Nephron (organoid): Measurements from ENCODE around the gene NTRK3.

Experiments
- H3K27ac Mint-ChIP-seq, 3 experiments: 2 replicates each; pipeline ENCODE4 v1.8.0; 2020; ENCODE audit warnings: mixed read lengths in 3 of 3, mild to moderate bottlenecking in 2 of 3, moderate library complexity in 1 of 3
- H3K27me3 Mint-ChIP-seq: 2 replicates; pipeline ENCODE4 v1.8.0; 2021; ENCODE audit warnings: low read depth, mild to moderate bottlenecking, moderate library complexity, mixed read lengths
- H3K36me3 Mint-ChIP-seq: 2 replicates; pipeline ENCODE4 v1.8.0; 2020; ENCODE audit warnings: low read depth, mixed read lengths
- H3K4me1 Mint-ChIP-seq: 2 replicates; pipeline ENCODE4 v1.8.0; 2020; ENCODE audit warnings: mixed read lengths
- H3K4me3 Mint-ChIP-seq, 3 experiments: 2 replicates each; pipeline ENCODE4 v1.8.0; 2020; ENCODE audit warnings: mild to moderate bottlenecking in 3 of 3, mixed read lengths in 3 of 3, moderate library complexity in 2 of 3
- H3K9me3 Mint-ChIP-seq: 2 replicates; pipeline ENCODE4 v1.8.0; 2020; ENCODE audit warnings: mixed read lengths
- TF ChIP-seq, protein P1 (sequence below), 3 experiments: fragments of 200-600 bp; sonication (generic); IDR thresholded peaks; one replicate each; pipeline ENCODE4 v1.5.0; 2021; ENCODE audit warnings: antibody characterized with exemption in 3 of 3; ENCODE audit not compliant: unreplicated experiment in 3 of 3

The NTRK3 gene

DNA sequence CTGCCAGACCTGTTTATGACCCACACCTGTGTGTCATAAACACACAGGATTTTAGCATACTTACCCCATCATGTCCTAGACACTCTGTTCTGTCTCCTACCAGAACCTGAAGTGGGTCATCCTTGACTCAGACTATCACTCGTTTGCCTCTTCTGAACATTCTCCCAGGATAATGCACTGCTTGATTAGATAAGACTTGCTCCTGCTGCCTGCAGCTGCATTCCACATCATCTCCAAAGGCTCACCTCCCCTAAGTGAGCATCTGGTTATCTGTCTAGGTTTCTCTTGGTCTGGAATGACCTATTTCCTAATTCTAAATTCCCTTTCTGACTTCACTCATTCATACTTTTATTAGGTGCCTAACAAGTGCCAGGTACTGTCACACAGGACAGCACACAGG is 332.1 kb downstream of the NTRK3 start:
- Mint-ChIP-seq H3K27ac (no peak overlapping the region), H3K36me3 (no peaks in the 10 kb centered on the region), H3K9me3 (no peaks in the 10 kb centered on the region), H3K27me3 (peaks cover 23% of the 10 kb centered on the region), H3K4me1 (no peaks in the 10 kb centered on the region), H3K4me3 (no peak overlapping the region)
- TF ChIP-seq, protein P1, sequence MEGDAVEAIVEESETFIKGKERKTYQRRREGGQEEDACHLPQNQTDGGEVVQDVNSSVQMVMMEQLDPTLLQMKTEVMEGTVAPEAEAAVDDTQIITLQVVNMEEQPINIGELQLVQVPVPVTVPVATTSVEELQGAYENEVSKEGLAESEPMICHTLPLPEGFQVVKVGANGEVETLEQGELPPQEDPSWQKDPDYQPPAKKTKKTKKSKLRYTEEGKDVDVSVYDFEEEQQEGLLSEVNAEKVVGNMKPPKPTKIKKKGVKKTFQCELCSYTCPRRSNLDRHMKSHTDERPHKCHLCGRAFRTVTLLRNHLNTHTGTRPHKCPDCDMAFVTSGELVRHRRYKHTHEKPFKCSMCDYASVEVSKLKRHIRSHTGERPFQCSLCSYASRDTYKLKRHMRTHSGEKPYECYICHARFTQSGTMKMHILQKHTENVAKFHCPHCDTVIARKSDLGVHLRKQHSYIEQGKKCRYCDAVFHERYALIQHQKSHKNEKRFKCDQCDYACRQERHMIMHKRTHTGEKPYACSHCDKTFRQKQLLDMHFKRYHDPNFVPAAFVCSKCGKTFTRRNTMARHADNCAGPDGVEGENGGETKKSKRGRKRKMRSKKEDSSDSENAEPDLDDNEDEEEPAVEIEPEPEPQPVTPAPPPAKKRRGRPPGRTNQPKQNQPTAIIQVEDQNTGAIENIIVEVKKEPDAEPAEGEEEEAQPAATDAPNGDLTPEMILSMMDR (IDR thresholded peaks at IDR 0.05; ENCODE audit: unreplicated experiment in 3 of 3) = no peak

DNA sequence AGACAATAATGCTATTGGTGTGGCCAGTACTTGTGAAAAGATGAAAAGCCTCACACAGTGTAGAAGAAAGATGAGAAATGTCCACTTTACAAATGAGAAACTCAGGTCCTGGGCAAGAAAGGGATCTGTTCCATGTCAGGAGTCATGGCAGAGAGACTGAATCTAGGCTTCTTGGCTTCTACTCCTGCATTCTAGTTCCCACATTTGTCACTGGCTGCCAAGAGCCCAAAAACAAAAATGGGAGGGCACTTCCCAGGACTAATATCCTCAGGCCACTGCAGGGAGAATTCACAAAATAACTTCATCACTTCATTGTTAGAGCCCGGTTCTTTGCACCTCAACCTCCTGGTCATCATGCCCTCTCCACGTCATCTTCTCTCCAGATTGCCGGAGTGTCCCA is 337.5 kb downstream of the NTRK3 start:
- Mint-ChIP-seq H3K27me3 (peaks cover 25% of the 10 kb centered on the region), H3K4me3 (no peak overlapping the region), H3K9me3 (no peaks in the 10 kb centered on the region), H3K36me3 (no peaks in the 10 kb centered on the region), H3K27ac (no peak overlapping the region), H3K4me1 (no peaks in the 10 kb centered on the region)
- TF ChIP-seq, protein P1 (IDR thresholded peaks at IDR 0.05; ENCODE audit: unreplicated experiment in 3 of 3) = no peak

DNA sequence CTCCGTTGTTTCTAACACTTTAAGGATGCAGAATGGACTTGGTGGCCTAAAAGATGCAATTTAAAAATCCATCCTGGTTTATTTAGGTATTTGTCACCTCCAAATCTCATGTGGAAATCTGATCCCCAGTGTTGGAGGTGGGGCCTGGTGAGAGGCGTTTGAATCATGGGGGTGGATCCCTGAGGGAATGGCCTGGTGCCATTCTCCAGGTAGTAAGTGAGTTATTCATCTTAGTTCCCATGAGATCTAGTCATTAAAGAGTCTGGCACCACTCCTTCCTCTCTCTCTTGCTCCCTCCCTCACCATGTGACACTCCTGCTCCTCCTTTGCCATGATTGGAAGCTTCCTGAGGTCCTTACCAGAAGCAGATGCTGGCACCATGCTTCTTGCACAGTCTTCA is 339.1 kb downstream of the NTRK3 start:
- TF ChIP-seq, protein P1 (IDR thresholded peaks at IDR 0.05; ENCODE audit: unreplicated experiment in 3 of 3) = no peak
- peaks cover 20% of the 10 kb centered on the region for H3K27me3 Mint-ChIP-seq
- H3K9me3 Mint-ChIP-seq = no peaks in the 10 kb centered on the region
- no peaks in the 10 kb centered on the region for H3K36me3 Mint-ChIP-seq
- no peak overlapping the region for H3K4me3 Mint-ChIP-seq
- no peak overlapping the region for H3K27ac Mint-ChIP-seq
- H3K4me1 Mint-ChIP-seq = no peaks in the 10 kb centered on the region

DNA sequence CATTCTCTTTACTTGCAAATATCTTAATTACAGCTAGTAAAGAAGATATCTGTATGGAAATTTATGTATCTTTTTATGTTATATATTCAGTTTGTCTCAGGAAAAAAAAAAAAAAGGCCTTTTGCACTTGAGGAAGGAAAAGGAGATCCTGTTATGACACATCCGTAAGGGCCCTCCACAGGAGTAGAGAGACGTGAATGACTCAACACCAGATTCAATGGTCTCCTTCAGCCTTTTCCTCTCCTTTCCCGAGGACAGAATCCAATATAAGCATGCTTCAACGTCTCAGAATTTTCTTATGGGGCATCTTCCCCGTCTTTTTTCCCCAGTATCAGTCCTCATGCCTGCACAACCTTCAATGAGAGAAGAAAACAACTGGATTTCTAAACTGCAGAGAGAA is 340.3 kb downstream of the NTRK3 start:
- Mint-ChIP-seq H3K4me1 (no peaks in the 10 kb centered on the region), H3K27ac (no peak overlapping the region), H3K9me3 (no peaks in the 10 kb centered on the region), H3K36me3 (no peaks in the 10 kb centered on the region), H3K27me3 (peaks cover 27% of the 10 kb centered on the region), H3K4me3 (no peak overlapping the region)
- TF ChIP-seq, protein P1 (IDR thresholded peaks at IDR 0.05; ENCODE audit: unreplicated experiment in 3 of 3) = no peak

DNA sequence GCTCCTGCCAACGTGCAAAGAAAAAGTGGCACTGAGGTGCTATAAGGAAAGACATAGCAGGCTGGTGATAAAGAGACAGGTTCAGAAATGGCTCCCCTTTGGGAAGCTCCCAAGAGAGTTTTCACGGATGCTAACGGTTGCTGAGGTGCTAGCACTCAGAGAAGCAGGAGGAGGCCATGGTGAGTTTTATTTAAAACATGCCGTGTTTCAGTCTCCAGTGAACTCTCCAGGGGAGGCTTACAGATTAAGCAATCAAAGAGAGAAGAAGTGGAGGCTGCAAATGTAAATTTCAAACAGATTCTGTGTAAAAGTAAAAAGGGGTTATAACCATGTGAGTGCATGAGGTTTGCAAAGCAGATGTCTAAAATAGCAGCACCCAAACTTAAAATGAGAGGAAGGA is 346.2 kb downstream of the NTRK3 start:
- Mint-ChIP-seq H3K4me1 (no peaks in the 10 kb centered on the region), H3K27ac (no peak overlapping the region), H3K36me3 (no peaks in the 10 kb centered on the region), H3K4me3 (no peak overlapping the region), H3K9me3 (no peaks in the 10 kb centered on the region), H3K27me3 (peaks cover 26% of the 10 kb centered on the region)
- TF ChIP-seq, protein P1 (IDR thresholded peaks at IDR 0.05; ENCODE audit: unreplicated experiment in 3 of 3) = no peak

DNA sequence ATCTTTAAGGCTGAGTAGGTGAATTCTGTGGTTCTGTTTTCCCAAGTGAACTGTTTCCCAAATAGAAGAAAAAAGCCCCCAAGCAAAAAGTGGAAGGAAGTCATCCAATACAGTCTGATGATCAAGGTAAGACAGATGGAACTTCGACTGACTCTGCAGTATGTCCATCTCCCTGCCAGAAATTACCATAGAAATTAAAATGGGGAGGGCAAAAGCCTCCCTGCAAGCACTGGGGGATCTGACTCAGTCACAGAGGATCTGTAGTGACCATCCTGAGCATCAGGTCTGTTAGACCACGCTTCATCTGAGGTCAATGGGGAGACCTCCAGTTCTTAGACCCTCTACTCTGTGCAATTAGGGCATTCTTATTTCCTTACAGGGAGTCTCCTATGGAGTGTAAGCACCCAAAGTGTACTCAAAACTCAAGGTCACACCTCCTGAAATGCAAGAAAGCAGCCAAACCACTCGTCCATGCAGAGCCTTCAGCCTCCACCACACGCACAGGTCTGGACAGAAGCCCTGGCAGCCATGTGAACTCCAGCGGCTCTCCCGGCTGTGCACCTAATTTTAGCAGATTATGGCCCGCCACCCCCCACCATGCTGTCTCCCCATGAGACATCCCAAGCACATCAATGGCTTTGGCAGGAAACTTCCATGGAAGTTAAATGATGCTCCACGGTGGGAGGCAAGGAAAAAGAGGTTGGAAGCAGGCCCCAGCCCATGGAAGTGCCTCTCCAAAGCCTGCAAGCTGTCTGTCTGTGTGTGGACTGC is 348.7 kb downstream of the NTRK3 start:
- no peak overlapping the region for H3K4me3 Mint-ChIP-seq
- H3K36me3 Mint-ChIP-seq = no peaks in the 10 kb centered on the region
- H3K4me1 Mint-ChIP-seq = no peaks in the 10 kb centered on the region
- TF ChIP-seq, protein P1 (IDR thresholded peaks at IDR 0.05; ENCODE audit: unreplicated experiment in 3 of 3) = no peak
- peaks cover 26% of the 10 kb centered on the region for H3K27me3 Mint-ChIP-seq
- H3K9me3 Mint-ChIP-seq = no peaks in the 10 kb centered on the region
- H3K27ac Mint-ChIP-seq = no peak overlapping the region
